Activated T-helper 2 cell treated with anti-CD3 and anti-CD28 coated beads, Interferon-gamma antibody, Interleukin-2, Interleukin-4, amounts not matched to agents 10 μg/mL and 5 μg/mL and 100 μg/mL, durations not matched to agents 14 hours and 24 hours and 36 hours (primary cell): Measurements from ENCODE around the gene SEMA3D. TPM values are rescaled to one million over a fixed set of nuclear protein-coding genes. Genes with fewer than 3 reads are reported as not detected.

Source experiments
- DNase-seq: peaks from one replicate; pipeline ENCODE4 v3.0.0; 2021; ENCODE audit warnings: low spot score
- H3K27ac Mint-ChIP-seq: one replicate; pipeline ENCODE4 v1.8.0; 2021; ENCODE audit warnings: mixed read lengths
- H3K27me3 Mint-ChIP-seq: one replicate; pipeline ENCODE4 v1.8.0; 2021; ENCODE audit warnings: low read depth, mixed read lengths
- H3K36me3 Mint-ChIP-seq: one replicate; pipeline ENCODE4 v1.8.0; 2021; ENCODE audit warnings: low read depth, mixed read lengths
- H3K4me1 Mint-ChIP-seq: one replicate; pipeline ENCODE4 v1.8.0; 2021; ENCODE audit warnings: low read depth, mixed read lengths
- H3K4me3 Mint-ChIP-seq: one replicate; pipeline ENCODE4 v1.8.0; 2021; ENCODE audit warnings: low read depth, mild to moderate bottlenecking, moderate library complexity, mixed read lengths
- H3K9me3 Mint-ChIP-seq: one replicate; pipeline ENCODE4 v1.8.0; 2021; ENCODE audit warnings: mixed read lengths
- intact Hi-C: fragments of 100-400 bp; cut with micrococcal nuclease; formaldehyde crosslinking; loops from one replicate; pipeline ENCODE4 v1.15.1; 2023
- total RNA-seq: library from RNA; stranded (reverse); gene quantifications from 2 replicates; pipeline ENCODE4 v1.2.3, GENCODE V29; 2022

The SEMA3D gene
- total RNA-seq, 1 donor from 2014 or later: 0.11 TPM

GRCh38 chr7:85213500-85213899 is 26.6 kb upstream of the SEMA3D start:
- H3K4me1 Mint-ChIP-seq: no peaks in the 10 kb centered on the region

GRCh38 chr7:85205754-85206153 is 18.9 kb upstream of the SEMA3D start:
- H3K36me3 Mint-ChIP-seq: no peaks in the 10 kb centered on the region
- no peak for DNase-seq
- no peaks in the 10 kb centered on the region for H3K27me3 Mint-ChIP-seq
- no peak overlapping the region for H3K4me3 Mint-ChIP-seq
- H3K4me1 Mint-ChIP-seq: no peaks in the 10 kb centered on the region
- no peaks in the 10 kb centered on the region for H3K9me3 Mint-ChIP-seq
- intact Hi-C loops: no loop called here
- H3K27ac Mint-ChIP-seq: no peak overlapping the region

More at GRCh38 chr7:85213500-85213899, 26.6 kb upstream of the SEMA3D start:
- H3K27me3 Mint-ChIP-seq: no peaks in the 10 kb centered on the region
- H3K27ac Mint-ChIP-seq: no peak overlapping the region
- no peak for DNase-seq
- intact Hi-C loops: no loop called here
- H3K36me3 Mint-ChIP-seq: no peaks in the 10 kb centered on the region
- H3K4me3 Mint-ChIP-seq: no peak overlapping the region
- H3K9me3 Mint-ChIP-seq: no peaks in the 10 kb centered on the region

DNA sequence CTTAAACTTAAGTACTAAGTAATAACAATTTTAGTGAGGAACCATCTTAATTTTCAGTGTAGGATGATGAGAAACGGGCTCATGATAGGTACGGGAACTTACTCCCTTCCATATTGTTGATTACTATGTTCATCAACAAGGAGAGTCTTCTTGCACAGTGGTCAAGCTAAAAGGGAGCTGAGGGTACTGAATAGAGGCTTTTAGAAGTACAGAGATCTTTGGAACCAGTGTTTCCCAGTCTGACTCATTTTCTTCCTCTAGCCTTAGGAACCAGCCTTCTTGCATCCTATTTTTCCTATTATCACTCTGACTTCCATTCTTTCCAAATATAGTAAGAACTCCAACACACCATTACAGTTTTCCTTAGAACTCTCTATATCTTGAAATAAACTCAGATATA is 17.6 kb upstream of the SEMA3D start:
- intact Hi-C loops: no loop called here

DNA sequence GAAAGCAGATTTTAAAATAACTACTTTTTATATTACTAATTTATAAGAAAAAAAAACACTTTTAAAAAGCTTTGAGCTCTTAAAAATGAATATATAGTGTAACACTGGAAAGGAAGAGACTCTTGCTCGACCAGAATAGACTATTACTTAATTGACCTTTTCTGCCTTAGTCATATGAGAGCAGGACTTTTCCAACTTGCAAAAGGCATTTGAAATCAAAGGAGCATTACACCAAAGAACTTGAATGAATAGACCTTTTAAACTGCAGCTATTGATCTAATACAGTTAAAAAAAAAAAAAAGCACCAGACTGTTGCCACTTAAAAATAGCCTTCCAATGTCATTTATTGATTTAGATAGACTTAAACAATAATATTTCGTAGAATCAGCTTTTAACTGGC is 17.2 kb upstream of the SEMA3D start:
- DNase-seq: no peak
- H3K4me1 Mint-ChIP-seq: no peaks in the 10 kb centered on the region
- no peaks in the 10 kb centered on the region for H3K27me3 Mint-ChIP-seq
- intact Hi-C loops: no loop called here
- no peak overlapping the region for H3K4me3 Mint-ChIP-seq
- H3K36me3 Mint-ChIP-seq: no peaks in the 10 kb centered on the region
- H3K27ac Mint-ChIP-seq: no peak overlapping the region
- H3K9me3 Mint-ChIP-seq: no peaks in the 10 kb centered on the region

More for the DNA sequence above, 17.6 kb upstream of the SEMA3D start:
- Mint-ChIP-seq H3K27me3 (no peaks in the 10 kb centered on the region), H3K9me3 (no peaks in the 10 kb centered on the region), H3K4me3 (no peak overlapping the region), H3K27ac (no peak overlapping the region), H3K36me3 (no peaks in the 10 kb centered on the region), H3K4me1 (no peaks in the 10 kb centered on the region)
- DNase-seq: no peak

GRCh38 chr7:85201209-85201608 is 14.4 kb upstream of the SEMA3D start:
- no peak for DNase-seq
- H3K27me3 Mint-ChIP-seq: no peaks in the 10 kb centered on the region
- intact Hi-C loops: no loop called here
- no peaks in the 10 kb centered on the region for H3K4me1 Mint-ChIP-seq
- no peak overlapping the region for H3K4me3 Mint-ChIP-seq
- H3K9me3 Mint-ChIP-seq: no peaks in the 10 kb centered on the region
- no peaks in the 10 kb centered on the region for H3K36me3 Mint-ChIP-seq
- no peak overlapping the region for H3K27ac Mint-ChIP-seq

DNA sequence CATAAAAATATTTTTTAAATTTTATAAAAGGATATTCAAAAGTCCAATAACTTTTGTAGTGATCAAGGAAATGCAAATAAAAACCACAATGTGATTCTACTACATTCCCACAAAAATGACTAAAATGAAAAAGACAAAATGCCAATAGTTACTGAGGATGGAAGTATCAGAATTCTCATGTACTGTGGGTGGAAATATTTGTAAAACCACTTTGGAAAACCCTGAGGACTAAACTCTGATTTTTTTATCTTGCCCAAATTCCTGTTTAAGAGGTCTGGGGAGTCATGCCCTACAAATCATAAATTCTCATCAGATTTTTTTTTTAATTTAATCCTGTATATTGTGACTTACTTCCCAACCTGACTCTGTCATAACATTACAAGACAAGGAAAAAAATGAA is 9.8 kb upstream of the SEMA3D start:
- intact Hi-C loops: no loop called here
- Mint-ChIP-seq H3K4me1 (no peaks in the 10 kb centered on the region), H3K36me3 (no peaks in the 10 kb centered on the region), H3K9me3 (no peaks in the 10 kb centered on the region), H3K27ac (no peak overlapping the region), H3K27me3 (no peaks in the 10 kb centered on the region), H3K4me3 (no peak overlapping the region)
- DNase-seq: no peak

DNA sequence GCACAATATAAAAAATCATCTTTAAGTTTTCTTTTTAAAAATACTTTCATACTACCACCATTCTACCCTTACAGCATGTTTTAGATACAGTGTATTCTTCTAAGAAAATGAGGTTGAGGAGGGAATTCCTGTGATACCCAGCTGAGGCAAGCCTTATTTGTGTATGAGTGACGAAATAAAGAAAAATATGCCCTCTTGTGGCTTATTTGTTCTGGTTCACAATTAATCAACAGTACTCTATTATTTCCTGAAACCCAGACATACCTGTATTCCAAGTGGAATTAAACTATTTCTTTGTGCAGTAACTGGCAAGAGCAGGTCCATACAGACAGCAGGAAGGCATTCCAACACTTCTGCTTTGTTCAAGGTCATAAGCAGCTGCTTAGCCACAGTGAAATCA is 4.5 kb upstream of the SEMA3D start:
- no peak for DNase-seq
- Mint-ChIP-seq H3K36me3 (no peaks in the 10 kb centered on the region), H3K9me3 (no peaks in the 10 kb centered on the region), H3K4me3 (no peak overlapping the region), H3K27ac (no peak overlapping the region), H3K4me1 (peaks cover 1% of the 10 kb centered on the region), H3K27me3 (peaks cover 16% of the 10 kb centered on the region)
- intact Hi-C loops: no loop called here

- Mint-ChIP-seq H3K4me3 (peak overlapping the region; percentile 26), H3K9me3 (no peaks in the 10 kb centered on the region), H3K4me1 (peaks cover 7% of the 10 kb centered on the region), H3K27ac (no peak overlapping the region), H3K27me3 (peaks cover 38% of the 10 kb centered on the region), H3K36me3 (no peaks in the 10 kb centered on the region)
- no peak for DNase-seq
- intact Hi-C loops: loop anchor here (2.0 to 10.0 kb wide), 2 partner anchors 141 to 369 kb away; no protein-coding TSS in a partner anchor
Measured at GRCh38 chr7:85186083-85186520, 754 bp downstream of the SEMA3D start.

DNA sequence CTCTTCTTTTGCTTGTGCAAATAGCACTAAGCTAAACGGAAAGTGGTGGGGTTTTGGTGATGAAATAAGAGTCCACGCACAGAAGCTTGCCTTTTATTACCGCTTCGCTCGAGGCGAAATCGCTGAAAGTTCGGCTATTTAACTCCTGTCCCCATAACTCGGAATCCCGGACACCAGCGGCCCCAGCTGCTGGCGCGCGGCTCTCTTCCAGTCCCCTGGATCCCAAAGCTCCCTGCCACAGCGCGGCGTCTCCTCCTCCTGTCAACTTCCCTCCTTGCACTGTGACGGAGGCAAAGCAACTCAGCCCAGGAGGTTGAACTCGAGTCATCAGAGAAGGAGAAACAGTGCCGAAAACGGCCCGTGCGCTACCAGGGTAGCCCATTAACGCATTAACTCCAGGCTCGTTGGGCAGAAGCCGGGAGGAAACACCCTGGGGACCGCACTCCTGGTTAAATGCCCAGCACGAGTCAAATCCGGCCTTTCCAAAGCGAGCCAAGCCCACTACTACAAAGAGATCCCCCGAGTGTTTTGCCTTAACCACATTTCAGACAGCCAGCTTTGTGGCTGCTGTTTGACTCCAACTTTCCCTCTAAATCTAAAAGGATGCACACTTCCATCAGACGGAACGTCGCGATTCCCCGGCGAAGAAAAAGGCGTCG is 1.3 kb downstream of the SEMA3D start:
- no peak overlapping the region for H3K27ac Mint-ChIP-seq
- no peaks in the 10 kb centered on the region for H3K36me3 Mint-ChIP-seq
- peak overlapping the region; percentile 26 for H3K4me3 Mint-ChIP-seq
- intact Hi-C loops: loop anchor here (2.0 to 10.0 kb wide), 2 partner anchors 141 to 369 kb away; no protein-coding TSS in a partner anchor
- peaks cover 38% of the 10 kb centered on the region for H3K27me3 Mint-ChIP-seq
- peaks cover 7% of the 10 kb centered on the region for H3K4me1 Mint-ChIP-seq
- no peak for DNase-seq
- peaks cover 4% of the 10 kb centered on the region for H3K9me3 Mint-ChIP-seq

DNA sequence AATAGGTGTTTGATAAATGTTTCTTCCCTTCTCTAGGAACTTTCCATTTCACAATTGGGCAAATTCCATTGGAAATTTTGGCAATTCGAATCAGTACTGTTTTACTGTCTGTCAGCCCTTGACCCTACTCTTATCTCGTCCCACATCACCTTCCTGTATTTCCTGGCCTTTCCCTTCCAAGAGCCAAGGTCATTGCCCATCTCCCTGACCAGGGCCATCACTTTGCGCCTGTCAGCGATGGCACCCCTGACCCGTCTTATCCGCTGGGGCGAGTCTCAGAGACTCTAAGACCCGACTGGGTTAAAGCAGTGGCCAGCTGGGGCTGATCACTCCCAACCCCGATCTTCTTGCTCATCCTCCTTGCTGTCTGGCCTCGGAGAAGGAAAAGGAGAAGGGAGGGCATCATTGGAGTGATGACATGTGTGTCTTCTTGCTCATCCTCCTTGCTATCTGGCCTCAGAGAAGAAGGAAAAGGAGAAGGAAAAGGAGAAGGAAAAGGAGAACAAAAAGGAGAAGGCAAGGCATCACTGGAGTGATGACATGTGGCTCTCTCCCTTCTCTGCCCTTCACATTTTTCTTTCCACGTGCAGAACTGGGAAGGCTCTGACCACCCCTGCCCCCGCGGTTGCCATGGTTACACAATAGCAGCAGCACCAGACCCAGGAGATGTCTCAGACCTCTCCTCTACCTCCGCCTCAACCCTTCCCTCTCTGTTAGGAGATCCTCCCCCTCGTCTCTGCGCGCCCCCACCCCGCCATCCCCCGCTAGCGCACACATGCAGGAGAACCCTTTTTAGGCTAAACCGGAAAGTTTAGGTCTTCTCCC is 2.0 kb downstream of the SEMA3D start:
- no peak for DNase-seq
- no peak overlapping the region for H3K27ac Mint-ChIP-seq
- peaks cover 7% of the 10 kb centered on the region for H3K4me1 Mint-ChIP-seq
- peaks cover 38% of the 10 kb centered on the region for H3K27me3 Mint-ChIP-seq
- H3K4me3 Mint-ChIP-seq: no peak overlapping the region
- intact Hi-C loops: loop anchor here (10.0 kb wide), 1 partner anchor 140 kb away; no protein-coding TSS in a partner anchor
- H3K9me3 Mint-ChIP-seq: peaks cover 9% of the 10 kb centered on the region
- no peaks in the 10 kb centered on the region for H3K36me3 Mint-ChIP-seq

DNA sequence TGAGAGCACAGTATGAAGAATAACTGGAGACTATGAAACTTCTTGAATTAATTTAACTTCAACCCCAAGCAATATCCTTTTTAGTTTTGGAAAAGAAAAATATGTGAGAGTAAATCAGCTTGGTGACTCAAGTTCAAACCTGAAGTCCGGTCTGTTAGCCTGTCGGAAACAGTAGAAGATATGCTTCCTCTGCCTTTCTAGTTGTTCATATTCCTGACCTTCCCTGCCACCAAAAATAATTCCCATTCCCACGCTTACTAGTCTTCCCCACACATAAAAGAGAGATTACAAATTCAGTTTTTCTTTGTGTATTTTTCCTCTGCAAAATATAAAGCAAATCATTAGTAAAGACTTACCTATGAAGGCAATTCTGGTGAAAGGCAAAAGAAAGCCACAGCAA is 3.6 kb downstream of the SEMA3D start:
- no peak overlapping the region for H3K27ac Mint-ChIP-seq
- no peak overlapping the region for H3K4me3 Mint-ChIP-seq
- no peaks in the 10 kb centered on the region for H3K36me3 Mint-ChIP-seq
- intact Hi-C loops: loop anchor here (10.0 kb wide), 1 partner anchor 138 kb away; no protein-coding TSS in a partner anchor
- DNase-seq: no peak
- H3K9me3 Mint-ChIP-seq: peaks cover 20% of the 10 kb centered on the region
- H3K27me3 Mint-ChIP-seq: peaks cover 36% of the 10 kb centered on the region
- peaks cover 7% of the 10 kb centered on the region for H3K4me1 Mint-ChIP-seq

GRCh38 chr7:85178531-85179298 is 8.1 kb downstream of the SEMA3D start:
- Mint-ChIP-seq H3K27ac (no peak overlapping the region), H3K27me3 (peaks cover 2% of the 10 kb centered on the region), H3K36me3 (no peaks in the 10 kb centered on the region), H3K9me3 (peaks cover 24% of the 10 kb centered on the region), H3K4me3 (no peak overlapping the region), H3K4me1 (no peaks in the 10 kb centered on the region)
- no peak for DNase-seq
- intact Hi-C loops: no loop called here
